ENCODE data around the gene POLRMT.

DNA sequence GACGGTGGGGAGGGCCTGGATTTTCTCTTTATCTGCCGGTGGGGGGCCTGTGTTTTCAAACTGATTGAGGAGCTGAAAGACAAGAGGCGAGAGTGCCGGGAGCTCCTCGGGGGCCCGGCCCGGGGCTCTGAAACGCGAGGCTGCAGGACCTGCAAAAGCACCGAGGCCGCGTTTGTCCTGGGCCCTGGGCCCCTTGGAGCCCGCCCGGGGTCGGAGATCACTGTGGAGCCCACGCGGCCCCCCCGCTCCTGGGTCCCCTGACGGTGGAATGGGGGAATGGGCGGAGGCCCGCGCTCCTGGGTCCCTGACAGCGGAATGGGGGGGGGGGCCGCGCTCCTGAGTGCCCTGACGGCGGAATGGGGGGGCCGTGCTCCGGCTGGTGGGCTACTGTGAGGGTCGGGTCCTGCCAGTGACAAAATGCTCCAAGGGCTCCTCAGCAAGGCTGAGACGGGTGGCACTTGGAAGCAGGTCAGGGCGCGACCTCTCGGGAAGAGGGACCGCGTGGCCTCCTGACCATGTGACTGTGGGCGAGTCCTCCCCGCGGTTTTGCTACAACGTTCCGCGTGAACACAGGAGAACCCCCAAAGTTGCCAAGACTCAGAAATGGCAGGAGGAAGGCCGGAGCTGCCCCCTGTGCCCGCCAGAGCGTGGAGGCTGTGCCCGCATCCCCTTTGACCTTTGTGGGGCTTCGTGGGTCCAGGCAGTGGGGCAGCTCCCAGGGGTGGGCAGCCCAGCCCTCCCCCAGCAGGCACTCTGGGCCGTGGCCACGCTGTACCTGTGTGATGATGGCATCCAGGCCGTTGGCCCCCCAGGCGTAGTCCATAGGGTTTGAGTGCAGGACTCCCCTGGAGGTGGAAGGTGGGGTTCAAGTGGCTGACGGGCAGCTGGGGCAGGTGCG lies 15.8 kb upstream of the POLRMT start:
- TF ChIP-seq, protein P1, sequence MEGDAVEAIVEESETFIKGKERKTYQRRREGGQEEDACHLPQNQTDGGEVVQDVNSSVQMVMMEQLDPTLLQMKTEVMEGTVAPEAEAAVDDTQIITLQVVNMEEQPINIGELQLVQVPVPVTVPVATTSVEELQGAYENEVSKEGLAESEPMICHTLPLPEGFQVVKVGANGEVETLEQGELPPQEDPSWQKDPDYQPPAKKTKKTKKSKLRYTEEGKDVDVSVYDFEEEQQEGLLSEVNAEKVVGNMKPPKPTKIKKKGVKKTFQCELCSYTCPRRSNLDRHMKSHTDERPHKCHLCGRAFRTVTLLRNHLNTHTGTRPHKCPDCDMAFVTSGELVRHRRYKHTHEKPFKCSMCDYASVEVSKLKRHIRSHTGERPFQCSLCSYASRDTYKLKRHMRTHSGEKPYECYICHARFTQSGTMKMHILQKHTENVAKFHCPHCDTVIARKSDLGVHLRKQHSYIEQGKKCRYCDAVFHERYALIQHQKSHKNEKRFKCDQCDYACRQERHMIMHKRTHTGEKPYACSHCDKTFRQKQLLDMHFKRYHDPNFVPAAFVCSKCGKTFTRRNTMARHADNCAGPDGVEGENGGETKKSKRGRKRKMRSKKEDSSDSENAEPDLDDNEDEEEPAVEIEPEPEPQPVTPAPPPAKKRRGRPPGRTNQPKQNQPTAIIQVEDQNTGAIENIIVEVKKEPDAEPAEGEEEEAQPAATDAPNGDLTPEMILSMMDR (conservative IDR thresholded peaks at IDR 0.05; ENCODE audit: low read depth, low read length) = no peak
- TF ChIP-seq EZH2 (IDR thresholded peaks at IDR 0.05; ENCODE audit: borderline replicate concordance, low read depth, low read length, poor library complexity, severe bottlenecking) = no peak
